PC-9 (cell line): Measurements from ENCODE around the gene ZNF469. TPM values are rescaled to one million over a fixed set of nuclear protein-coding genes. Genes with fewer than 3 reads are reported as not detected.

Experiments
- BruUV-seq: library from RNA; stranded (reverse); fragments of 400-500 nt; replicated peaks from 2 replicates; lab custom pipeline; 2021; lab: Mats Ljungman, UMichigan
- CTCF ChIA-PET: fragments of 300-600 bp; sonication (Branson Sonifier 250); formaldehyde crosslinking; loops from one replicate; lab custom pipeline; 2022; ENCODE audit warnings: antibody characterized with exemption; lab: Charles Lee
- POLR2A ChIA-PET: fragments of 300-600 bp; sonication (Branson Sonifier 250); formaldehyde crosslinking; loops from one replicate; lab custom pipeline; 2022; ENCODE audit warnings: antibody characterized with exemption; ENCODE audit not compliant: unreplicated experiment; lab: Charles Lee
- DNase-seq, 2 experiments: peaks; one replicate each; pipeline versions ENCODE4 v3.0.0 to v3.0.0-alpha.2; 2015 to 2022; ENCODE audit warnings: mixed read lengths in 1 of 2
- H2AFZ ChIP-seq: fragments of 200-600 bp; sonication (generic); 2 replicates; pipeline ENCODE4 v1.8.1; 2017; ENCODE audit warnings: antibody characterized with exemption
- H3F3A ChIP-seq: fragments of 200-600 bp; sonication (generic); 2 replicates; pipeline ENCODE4 v1.8.1; 2017; ENCODE audit warnings: antibody characterized with exemption, mild to moderate bottlenecking, low read depth; ENCODE audit not compliant: insufficient read depth
- H3K27ac ChIP-seq: fragments of 200-600 bp; sonication (generic); 2 replicates; pipeline ENCODE4 v1.6.1; 2016; ENCODE audit warnings: mixed run types
- H3K27me3 ChIP-seq: fragments of 200-600 bp; sonication (generic); 2 replicates; pipeline ENCODE4 v1.6.1; 2016; ENCODE audit warnings: low read depth, mixed run types; ENCODE audit not compliant: insufficient read depth
- H3K36me3 ChIP-seq: fragments of 200-600 bp; sonication (generic); 2 replicates; pipeline ENCODE4 v1.6.1; 2016; ENCODE audit warnings: low read depth, mixed run types
- H3K4me1 ChIP-seq: fragments of 200-600 bp; sonication (generic); replicated peaks from 2 replicates; pipeline ENCODE4 v1.6.1; 2016; ENCODE audit warnings: mixed run types; ENCODE audit not compliant: insufficient read depth
- H3K4me2 ChIP-seq: fragments of 200-600 bp; sonication (generic); 2 replicates; pipeline ENCODE4 v1.6.1; 2017; ENCODE audit warnings: mixed run types
- H3K4me3 ChIP-seq: fragments of 200-600 bp; sonication (generic); 2 replicates; pipeline ENCODE4 v1.6.1; 2016; ENCODE audit warnings: mixed run types
- H3K79me2 ChIP-seq: fragments of 200-600 bp; sonication (generic); 2 replicates; pipeline ENCODE4 v1.6.1; 2017; ENCODE audit warnings: low read depth, mixed run types
- H3K9me2 ChIP-seq: fragments of 200-600 bp; sonication (generic); 2 replicates; pipeline ENCODE4 v1.8.1; 2017; ENCODE audit warnings: mild to moderate bottlenecking; ENCODE audit not compliant: insufficient read depth
- H3K9me3 ChIP-seq: fragments of 200-600 bp; sonication (generic); 2 replicates; pipeline ENCODE4 v1.8.1; 2016; ENCODE audit warnings: low read depth; ENCODE audit not compliant: insufficient read depth
- H4K20me1 ChIP-seq: fragments of 200-600 bp; sonication (generic); 2 replicates; pipeline ENCODE4 v1.8.1; 2017; ENCODE audit not compliant: insufficient read depth
- CTCF ChIP-seq: fragments of 200-600 bp; sonication (generic); conservative IDR thresholded peaks from 2 replicates; pipeline ENCODE4 v1.6.1; 2017; ENCODE audit warnings: mixed run types, antibody characterized with exemption, mild to moderate bottlenecking, moderate library complexity
- EZH2 ChIP-seq: fragments of 200-600 bp; sonication (generic); IDR thresholded peaks from 2 replicates; pipeline ENCODE4 v1.8.0; 2017; ENCODE audit warnings: antibody characterized with exemption, low read depth
- intact Hi-C: fragments of 100-400 bp; cut with micrococcal nuclease; formaldehyde crosslinking; loops from one replicate; pipeline ENCODE4 v1.10.0; 2022; ENCODE audit not compliant: unreplicated experiment
- total RNA-seq: library from RNA; stranded (reverse); gene quantifications from 2 replicates; pipeline ENCODE4 v1.2.3, GENCODE V29; 2021

ZNF469 gene
- total RNA-seq, 1 experiment from 2014 or later = 9.8 TPM

DNA sequence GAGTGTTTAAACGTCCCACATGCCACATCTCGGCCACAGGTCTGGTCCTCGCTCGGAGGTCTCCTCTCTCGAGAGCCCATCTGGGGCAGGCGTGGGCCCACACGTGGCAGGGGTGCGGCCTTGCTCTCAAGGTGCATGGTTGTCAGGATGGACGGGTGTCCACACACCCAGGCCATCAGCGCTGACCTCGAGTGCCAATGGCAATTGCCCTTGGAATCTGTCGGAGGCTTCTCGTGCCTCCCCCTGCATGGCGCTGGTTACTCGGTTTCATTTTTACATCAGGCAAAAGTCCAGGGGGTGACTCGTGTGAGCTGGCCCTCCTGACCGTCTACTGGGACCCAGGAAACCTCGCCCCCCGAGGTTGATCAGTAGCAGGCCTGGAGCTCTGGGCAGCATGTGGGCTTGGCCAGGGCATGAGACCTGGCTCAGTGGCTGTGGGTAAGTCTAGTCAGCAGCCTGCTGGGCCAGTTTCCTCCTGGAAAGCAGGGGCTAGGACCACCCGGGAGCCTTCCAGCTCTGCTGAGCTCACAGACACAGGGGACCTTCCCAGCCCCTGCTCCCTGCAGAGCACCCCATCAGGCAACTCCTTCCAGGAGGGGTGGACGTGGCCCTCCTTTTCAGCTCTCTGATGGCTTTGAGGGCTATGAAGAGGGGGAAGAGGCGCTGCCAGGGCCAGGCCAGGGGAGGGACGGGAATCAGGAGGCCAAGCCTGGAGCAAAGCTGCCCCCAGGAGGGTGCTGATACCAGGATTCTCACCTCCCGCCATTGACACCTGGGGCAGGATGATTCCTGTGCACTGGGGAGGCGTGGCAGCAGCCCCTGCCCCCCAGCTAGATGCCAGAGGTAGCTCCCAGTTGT, 3.7 kb upstream of the ZNF469 start:
- peaks cover 3% of the 10 kb centered on the region for H3K4me1 ChIP-seq
- no peak overlapping the region for H2AFZ ChIP-seq
- H3K4me2 ChIP-seq = no peak overlapping the region
- ChIA-PET POLR2A (interaction anchor here (0.7 kb wide), 1 partner anchor 350 kb away, joined by 6 read pairs; no protein-coding TSS in a partner anchor), CTCF (no interaction called here)
- H3K27me3 ChIP-seq = peaks cover 5% of the 10 kb centered on the region; the same call in 1 of the 2 replicates
- H3K36me3 ChIP-seq = no peaks in the 10 kb centered on the region
- H4K20me1 ChIP-seq = no peaks in the 10 kb centered on the region
- H3K9me2 ChIP-seq = no peaks in the 10 kb centered on the region
- no peak for DNase-seq
- no peak overlapping the region for H3K27ac ChIP-seq
- no peaks in the 10 kb centered on the region for H3K79me2 ChIP-seq
- BruUV-seq = no TSS peak
- intact Hi-C loops = no loop called here
- H3K9me3 ChIP-seq = no peaks in the 10 kb centered on the region
- peaks cover 17% of the 10 kb centered on the region for H3F3A ChIP-seq
- TF ChIP-seq CTCF (no peak), EZH2 (no peak)
- H3K4me3 ChIP-seq = no peak overlapping the region

GRCh38 chr16:88379694-88380040, 3.1 kb upstream of the ZNF469 start:
- no peak for DNase-seq
- Histone ChIP-seq H3F3A (peaks cover 17% of the 10 kb centered on the region), H3K4me3 (no peak overlapping the region), H2AFZ (no peak overlapping the region), H3K4me1 (peaks cover 9% of the 10 kb centered on the region), H3K27me3 (peaks cover 5% of the 10 kb centered on the region; the same call in 1 of the 2 replicates), H3K36me3 (no peaks in the 10 kb centered on the region), H3K4me2 (no peak overlapping the region), H3K9me3 (no peaks in the 10 kb centered on the region), H3K27ac (no peak overlapping the region), H4K20me1 (no peaks in the 10 kb centered on the region), H3K9me2 (no peaks in the 10 kb centered on the region), H3K79me2 (no peaks in the 10 kb centered on the region)
- intact Hi-C loops = loop anchor here (10.0 kb wide), 1 partner anchor 185 kb away; no protein-coding TSS in a partner anchor
- ChIA-PET CTCF (no interaction called here), POLR2A (no interaction called here)
- BruUV-seq = no TSS peak
- no peak for TF ChIP-seq CTCF
- TF ChIP-seq EZH2 = no peak

- intact Hi-C loops = loop anchor here (10.0 kb wide), 1 partner anchor 185 kb away; no protein-coding TSS in a partner anchor
- BruUV-seq = no TSS peak
- CTCF ChIA-PET = no interaction called here
Observed at GRCh38 chr16:88380099-88380498, 2.7 kb upstream of the ZNF469 start.

More at GRCh38 chr16:88380099-88380498, 2.7 kb upstream of the ZNF469 start:
- H3K27ac ChIP-seq = no peak overlapping the region
- POLR2A ChIA-PET = no interaction called here
- H3K9me2 ChIP-seq = no peaks in the 10 kb centered on the region
- H2AFZ ChIP-seq = no peak overlapping the region
- TF ChIP-seq EZH2 (no peak), CTCF (no peak)
- H3K4me3 ChIP-seq = no peak overlapping the region
- DNase-seq = no peak
- peaks cover 10% of the 10 kb centered on the region for H3K4me1 ChIP-seq
- no peak overlapping the region for H3K4me2 ChIP-seq
- H3K36me3 ChIP-seq = no peaks in the 10 kb centered on the region
- H3K27me3 ChIP-seq = peaks cover 5% of the 10 kb centered on the region; the same call in 1 of the 2 replicates
- no peaks in the 10 kb centered on the region for H4K20me1 ChIP-seq
- H3K79me2 ChIP-seq = no peaks in the 10 kb centered on the region
- no peaks in the 10 kb centered on the region for H3K9me3 ChIP-seq
- H3F3A ChIP-seq = peaks cover 17% of the 10 kb centered on the region
